DMS153 treated with DMSO at 0.1 percent for 48 hours (cell line): Measurements from ENCODE around the gene TNNC1.

ENCODE experiments used
- DNase-seq: peaks from one replicate; lab custom pipeline; 2025; ENCODE audit not compliant: unreplicated experiment; lab: John Stamatoyannopoulos, UW

The TNNC1 gene

GRCh38 chr3:52432225-52432624 is 21.6 kb downstream of the TNNC1 start:
- no peak for DNase-seq

GRCh38 chr3:52431459-52432223 is 22.2 kb downstream of the TNNC1 start:
- DNase-seq = no peak

GRCh38 chr3:52430416-52430810 is 23.4 kb downstream of the TNNC1 start:
- no peak for DNase-seq

GRCh38 chr3:52429779-52430415 is 23.9 kb downstream of the TNNC1 start:
- DNase-seq = no peak

DNA sequence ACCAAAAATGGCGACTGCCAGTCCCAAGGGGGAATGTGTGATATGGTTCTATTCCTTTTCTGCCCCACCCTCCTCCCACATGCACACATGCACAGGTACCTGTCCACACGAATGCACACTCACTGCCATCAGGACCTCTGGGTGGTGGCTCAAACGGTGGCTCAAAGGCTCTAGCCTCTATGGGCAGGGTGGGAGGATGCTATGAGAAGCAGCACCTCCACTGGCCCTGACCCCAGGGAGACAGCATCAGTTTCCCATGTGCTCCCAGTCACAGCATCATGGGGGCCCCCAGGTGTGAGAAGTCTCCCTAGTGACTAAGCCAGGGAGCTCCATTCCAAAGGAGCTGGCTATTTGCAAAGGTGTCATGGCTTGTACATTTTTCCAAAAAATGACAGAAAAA is 24.8 kb downstream of the TNNC1 start:
- no peak for DNase-seq

DNA sequence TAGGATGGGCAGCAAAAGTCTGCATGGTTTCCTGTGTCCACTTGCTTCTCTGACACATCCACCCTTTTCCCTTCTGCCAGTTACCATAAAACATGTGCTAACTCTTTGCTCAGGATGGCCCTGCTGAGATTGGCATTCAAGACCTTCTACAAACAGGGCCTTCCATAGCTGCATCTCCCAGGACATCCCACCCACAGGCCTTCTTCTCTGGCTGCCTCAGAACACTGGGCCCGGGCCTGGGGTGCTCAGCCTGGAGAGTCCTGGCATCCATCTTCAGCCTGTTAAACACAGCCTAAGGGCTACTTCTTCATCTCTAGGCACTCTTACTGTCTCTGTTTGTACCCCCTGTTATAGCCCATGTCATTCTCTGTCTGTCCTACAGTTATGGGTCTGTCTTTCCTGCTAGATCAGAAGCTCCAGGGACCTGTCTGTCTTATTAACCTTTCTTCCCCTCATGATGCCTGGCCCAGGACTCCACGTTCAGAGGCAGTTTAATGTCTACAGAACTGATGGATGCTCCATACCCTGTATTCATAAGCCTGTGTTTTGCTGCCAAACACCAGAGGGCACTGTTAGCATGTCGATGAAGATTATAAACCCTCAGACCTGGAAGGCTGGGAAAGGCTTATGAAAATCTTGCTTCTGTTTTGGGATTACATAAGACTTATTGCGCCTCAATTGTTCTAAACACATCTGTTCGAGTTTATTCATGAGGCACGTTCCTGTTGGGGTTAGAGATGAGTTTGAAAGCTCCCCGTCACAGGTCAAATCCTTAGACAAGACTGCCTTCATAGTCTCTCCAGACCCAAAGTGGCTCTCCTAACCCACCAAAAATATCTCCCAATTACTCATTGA is 25.5 kb downstream of the TNNC1 start:
- peak; percentile 27 for DNase-seq

DNA sequence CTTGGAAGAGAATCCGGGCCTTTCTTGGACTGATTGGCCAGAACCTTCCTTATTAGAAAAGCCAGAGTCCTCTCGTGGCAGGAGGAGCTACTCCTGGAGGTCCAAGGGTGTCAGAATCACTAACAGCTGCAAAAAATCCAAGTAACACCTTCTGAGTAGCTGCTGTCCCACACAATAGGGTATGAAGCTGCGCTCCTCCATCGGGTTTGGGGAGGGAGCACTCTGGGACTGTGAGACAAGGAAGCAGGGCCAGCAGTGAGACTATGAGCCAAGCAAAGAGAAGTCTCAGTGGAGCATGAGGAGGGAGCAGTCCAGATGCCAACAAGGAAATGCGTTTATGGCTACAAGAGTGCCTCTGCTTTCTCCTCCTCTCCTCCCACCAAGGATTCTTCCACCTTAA is 30.7 kb downstream of the TNNC1 start:
- no peak for DNase-seq

DNA sequence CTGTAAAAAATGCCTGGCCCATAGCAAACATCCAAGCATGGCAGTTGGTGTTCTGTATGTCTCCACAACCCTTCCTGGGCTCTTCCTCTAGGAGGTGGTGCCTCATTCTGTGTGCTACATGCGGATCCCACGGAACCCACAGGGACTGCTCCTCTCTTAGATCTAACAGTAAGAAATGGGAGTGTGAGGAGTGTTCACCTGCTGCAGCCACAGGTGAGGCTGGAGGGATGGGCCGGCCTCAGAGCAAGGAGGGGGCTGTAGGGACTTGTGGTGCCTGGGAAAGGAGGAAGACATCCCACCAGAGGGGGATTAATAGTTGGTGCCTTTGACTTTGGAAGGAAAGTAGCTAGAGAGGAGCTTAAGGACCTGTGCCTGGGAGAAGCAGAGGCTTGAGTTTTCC is 31.2 kb downstream of the TNNC1 start:
- DNase-seq = no peak

GRCh38 chr3:52420388-52420787 is 33.5 kb downstream of the TNNC1 start:
- DNase-seq = no peak

- no peak for DNase-seq
These were observed 38.0 kb downstream of the TNNC1 start for GRCh38 chr3:52415800-52416199.

DNA sequence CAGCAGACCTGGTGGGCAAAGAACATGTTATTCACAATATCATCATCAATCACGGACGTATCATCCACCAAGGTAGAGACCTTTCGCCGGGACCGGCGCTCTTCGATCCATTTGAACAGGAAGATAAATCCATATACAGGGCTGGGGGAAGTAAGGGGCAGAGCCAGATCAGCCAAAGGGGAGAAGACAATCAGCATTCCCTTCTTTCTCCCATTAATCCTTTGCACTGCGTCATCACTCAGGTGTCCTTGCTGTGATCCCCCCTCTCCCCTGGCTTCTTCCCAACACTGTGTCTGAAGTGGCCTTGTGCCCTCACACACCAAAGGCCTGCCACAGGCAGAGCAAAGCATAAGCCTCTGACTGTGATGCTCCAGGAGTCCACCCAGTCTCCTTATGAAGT is 45.4 kb downstream of the TNNC1 start:
- no peak for DNase-seq

GRCh38 chr3:52407779-52408178 is 46.1 kb downstream of the TNNC1 start:
- DNase-seq = no peak

- no peak for DNase-seq
These were observed 46.9 kb downstream of the TNNC1 start for GRCh38 chr3:52406791-52407510.

GRCh38 chr3:52406231-52406661 is 47.6 kb downstream of the TNNC1 start:
- no peak for DNase-seq

- no peak for DNase-seq
These were observed 48.2 kb downstream of the TNNC1 start for GRCh38 chr3:52405601-52406110.

DNA sequence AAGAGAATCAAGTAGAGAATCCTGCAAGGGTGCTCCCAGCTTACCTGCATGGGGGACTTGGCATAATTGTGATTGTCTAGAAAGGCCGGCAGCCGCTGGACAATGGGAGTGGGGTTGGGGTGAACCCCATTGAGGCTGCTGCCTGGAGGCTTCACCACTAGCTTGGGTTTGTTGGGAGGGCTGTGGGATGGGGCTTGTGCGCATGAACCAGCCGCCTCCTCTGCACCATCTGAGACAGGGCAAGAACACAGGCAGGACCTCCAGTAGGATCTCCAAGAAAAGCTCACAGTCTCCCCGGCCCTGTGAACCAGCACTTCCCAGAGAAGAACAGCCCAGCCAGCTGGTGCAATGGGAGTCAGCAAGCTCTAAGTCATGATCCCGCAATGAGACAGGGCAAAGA is 48.8 kb downstream of the TNNC1 start:
- no peak for DNase-seq

- no peak for DNase-seq
These were observed 49.5 kb downstream of the TNNC1 start for GRCh38 chr3:52404391-52404790.

GRCh38 chr3:52403955-52404354 is 49.9 kb downstream of the TNNC1 start:
- no peak for DNase-seq

- no peak for DNase-seq
These were observed 50.5 kb downstream of the TNNC1 start for GRCh38 chr3:52403271-52403841.

- no peak for DNase-seq
These were observed 51.1 kb downstream of the TNNC1 start for GRCh38 chr3:52402706-52403270.
